K562 (cell line): ENCODE results near the gene SLC13A3. TPM values are rescaled to one million over a fixed set of nuclear protein-coding genes. Genes with fewer than 3 reads are reported as not detected.

Experiments used
- ATAC-seq: fragments of 200-7000 bp; cut with Tn5 transposase; 3 replicates; pipeline ENCODE4 v1.9.1; 2020; ENCODE audit warnings: moderate library complexity
- BruUV-seq: library from RNA; stranded (reverse); fragments of 400-500 nt; replicated peaks from 2 replicates; lab custom pipeline; 2021; lab: Mats Ljungman, UMichigan
- CTCF ChIA-PET: fragments of 300-600 bp; formaldehyde crosslinking; extraction: SDS; loops from one replicate; lab custom pipeline; 2021; ENCODE audit warnings: low intra/inter-chr PET ratio; lab: Yijun Ruan, JAX
- POLR2A ChIA-PET: fragments of 300-600, 350-650 bp; sonication (Branson Sonifier 250); formaldehyde crosslinking; extraction: SDS; loops from one replicate; lab custom pipeline; 2021; ENCODE audit warnings: antibody characterized with exemption, inconsistent platforms; lab: Yijun Ruan, JAX
- DNase-seq, 4 experiments: peaks; one replicate each; pipeline versions ENCODE4 v3.0.0 to v3.0.0-alpha.2; 2011 to 2018; ENCODE audit warnings: low spot score in 3 of 4, mixed read lengths in 3 of 4; ENCODE audit errors: extremely low read depth in 1 of 4
- FAIRE-seq: peaks from 2 replicates; lab custom pipeline; 2011; peaks lifted over from hg19 to GRCh38; lab: Jason Lieb, UNC
- H2AFZ ChIP-seq: 2 replicates; pipeline ENCODE4 v1.6.0; 2011; ENCODE audit warnings: low read depth, low read length, control low read depth, inconsistent platforms
- H3K27ac ChIP-seq: fragments of 200-600 bp; 3 replicates; pipeline ENCODE4 v1.8.0; 2011; ENCODE audit warnings: low read depth, mild to moderate bottlenecking, control low read depth, inconsistent platforms, low read length, moderate library complexity, mixed read lengths; ENCODE audit errors: extremely low read depth
- H3K27me3 ChIP-seq, 2 experiments: fragments of 300-600 bp in 1 of 2; 2 replicates in 1 of 2; 3 replicates in 1 of 2; pipeline versions ENCODE4 v1.6.0 to v1.8.0; 2011; ENCODE audit warnings: inconsistent platforms in 2 of 2, low read length in 2 of 2, mild to moderate bottlenecking in 1 of 2, mixed read lengths in 1 of 2, moderate library complexity in 1 of 2; ENCODE audit not compliant: control insufficient read depth in 2 of 2, insufficient read depth in 2 of 2
- H3K36me3 ChIP-seq: fragments of 300-600 bp; 3 replicates; pipeline ENCODE4 v1.8.0; 2011; ENCODE audit warnings: mild to moderate bottlenecking, low read length, inconsistent platforms; ENCODE audit not compliant: control insufficient read depth, insufficient read depth
- H3K4me1 ChIP-seq, 2 experiments: fragments of 200-600 bp in 1 of 2; replicated peaks in 1 of 2; 2 replicates in 1 of 2; 3 replicates in 1 of 2; pipeline versions ENCODE4 v1.5.1 to v1.8.0; 2011; ENCODE audit warnings: inconsistent platforms in 2 of 2, low read length in 2 of 2, mild to moderate bottlenecking in 1 of 2, mixed read lengths in 1 of 2, moderate library complexity in 1 of 2; ENCODE audit not compliant: control insufficient read depth in 2 of 2, insufficient read depth in 2 of 2
- H3K4me2 ChIP-seq: 2 replicates; pipeline ENCODE4 v1.6.1; 2011; ENCODE audit warnings: low read length, control low read depth, inconsistent platforms, mixed read lengths; ENCODE audit not compliant: insufficient read depth
- H3K4me3 ChIP-seq: fragments of 200-600 bp; sonication (generic), shearing (Covaris generic); 2 replicates; pipeline ENCODE4 v1.5.1; 2016; ENCODE audit warnings: control low read depth, inconsistent platforms
- H3K79me2 ChIP-seq: fragments of 200-600 bp; 3 replicates; pipeline ENCODE4 v1.8.0; 2011; ENCODE audit warnings: low read length, inconsistent platforms; ENCODE audit not compliant: control insufficient read depth, insufficient read depth
- H3K9ac ChIP-seq, 2 experiments: 2 replicates each; pipeline versions ENCODE4 v1.6.0 to v1.6.1; 2011; ENCODE audit warnings: low read depth in 2 of 2, low read length in 2 of 2, control low read depth in 1 of 2, inconsistent platforms in 1 of 2, mild to moderate bottlenecking in 1 of 2, mixed read lengths in 1 of 2; ENCODE audit not compliant: insufficient read depth in 1 of 2
- H3K9me1 ChIP-seq: one replicate; pipeline ENCODE4 v1.6.0; 2011; ENCODE audit warnings: inconsistent platforms, mild to moderate bottlenecking, low read length, moderate library complexity; ENCODE audit not compliant: control insufficient read depth, insufficient read depth
- H3K9me3 ChIP-seq: replicated peaks from 2 replicates; pipeline ENCODE4 v1.5.1; 2011; ENCODE audit warnings: low read depth, low read length, inconsistent platforms; ENCODE audit not compliant: control insufficient read depth, insufficient read depth
- H4K20me1 ChIP-seq: replicated peaks from 2 replicates; pipeline ENCODE4 v1.6.1; 2011; ENCODE audit warnings: low read length, inconsistent platforms, mixed read lengths; ENCODE audit not compliant: control insufficient read depth, insufficient read depth
- NFRKB ChIP-seq: fragments of 450-650 bp; IDR thresholded peaks from 2 replicates; pipeline ENCODE4 v1.6.1; 2016; ENCODE audit warnings: low read depth
- PHF21A ChIP-seq: fragments of 450-650 bp; IDR thresholded peaks from 2 replicates; pipeline ENCODE4 v1.6.1; 2017; ENCODE audit warnings: low read depth, borderline replicate concordance
- POLR2A ChIP-seq: fragments of 450-650 bp; conservative IDR thresholded peaks from 2 replicates; pipeline ENCODE4 v1.6.1; 2016
- TRIM24 ChIP-seq, 2 experiments: fragments of 450-650 bp; IDR thresholded peaks; 2 replicates each; pipeline ENCODE4 v1.6.1; 2016
- TRIM28 ChIP-seq: fragments of 450-650 bp; IDR thresholded peaks from 2 replicates; pipeline ENCODE4 v1.6.1; 2017
- ZNF184 ChIP-seq: sonication (generic); formaldehyde crosslinking; IDR thresholded peaks from 2 replicates; pipeline ENCODE4 v1.5.0; 2020; ENCODE audit warnings: missing genetic modification reagents
- ZNF316 ChIP-seq: fragments of 450-650 bp; IDR thresholded peaks from 2 replicates; pipeline ENCODE4 v1.6.1; 2016
- WGBS: fragments of 100-300 bp; shearing (Covaris generic); methylation state at CpG from one replicate; pipeline ENCODE4 v1.1.6; 2016; ENCODE audit warnings: low coverage, mixed read lengths; ENCODE audit not compliant: insufficient coverage; ENCODE audit errors: missing lambda C conversion rate; 5-methylcytosine and 5-hydroxymethylcytosine counted together
- in situ Hi-C: fragments of 300-500 bp; cut with MboI; formaldehyde crosslinking; loops from 4 replicates; pipeline ENCODE4 v1.15.0; 2018; ENCODE audit warnings: inconsistent platforms, mixed read lengths
- intact Hi-C: fragments of 100-400 bp; cut with micrococcal nuclease; formaldehyde crosslinking; loops from 2 replicates; pipeline ENCODE4 v1.14.2; 2022
- polyA plus RNA-seq, 8 experiments: library from polyadenylated mRNA; depleted of rRNA in 4 of 8; stranded (reverse) in 5 of 8; unstranded in 3 of 8; fragments of >200 nt; fragmentation: Nextera tagmentation in 2 of 8; fragmentation: Illumina TruSeq in 1 of 8; extraction: Ambion mirVana in 2 of 8; extraction: Trizol in 1 of 8; gene quantifications; 2 replicates each; pipeline versions ENCODE4 v1.2.1 to v1.2.3, GENCODE V29; 2011 to 2014; ENCODE audit warnings: inconsistent platforms in 1 of 8, missing spikeins in 1 of 8
- total RNA-seq, 7 experiments: library from RNA; depleted of rRNA in 6 of 7; stranded (reverse); fragments of >200 nt in 6 of 7; fragmentation: Illumina TruSeq in 2 of 7; extraction: Trizol in 2 of 7; gene quantifications; 2 replicates each; pipeline versions ENCODE4 v1.2.1 to v1.2.3, GENCODE V29; 2011 to 2021; ENCODE audit warnings: low replicate concordance in 1 of 7
- TF ChIP-seq, protein P1 (sequence below): fragments of 450-650 bp; IDR thresholded peaks from 2 replicates; pipeline ENCODE4 v1.6.1; 2017; ENCODE audit warnings: mild to moderate bottlenecking, moderate library complexity

SLC13A3 gene
- total and polyA plus RNA-seq, 9 of the 15 experiments (the other 6 are each of a cell fraction or from before 2014, with no cell fraction given) = 5.5 to 16.4 (median 8.5) TPM

DNA sequence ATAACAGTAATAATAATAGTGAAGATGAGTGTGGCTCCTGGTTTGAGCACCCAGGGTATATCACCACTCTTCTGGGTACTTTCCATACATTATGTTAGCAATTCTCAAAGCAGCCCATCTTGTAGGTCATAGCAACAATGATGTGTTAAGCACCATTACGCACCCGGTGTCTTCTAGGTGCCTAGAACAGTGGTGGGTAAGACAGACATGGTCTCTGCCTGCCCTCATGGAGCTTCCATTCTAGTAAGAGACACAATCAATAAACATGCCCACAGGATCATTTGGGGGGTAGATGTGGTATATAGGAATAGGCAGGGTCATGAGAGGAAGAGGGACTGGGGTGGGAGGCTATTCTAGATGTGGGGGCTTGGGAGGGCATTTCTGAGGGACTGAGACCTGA lies 79.8 kb downstream of the SLC13A3 start:
- no peaks in the 10 kb centered on the region for H3K36me3 ChIP-seq
- no peaks in the 10 kb centered on the region; the same call in none of the 2 replicates for H4K20me1 ChIP-seq
- no peaks in the 10 kb centered on the region for H3K9me1 ChIP-seq
- ChIA-PET CTCF (no interaction called here), POLR2A (no interaction called here)
- ATAC-seq = no peak
- H3K9me3 ChIP-seq = peaks cover 2% of the 10 kb centered on the region; the same call in 1 of the 2 replicates
- DNase-seq = no peak
- no TSS peak for BruUV-seq
- H3K4me1 ChIP-seq = peaks cover 10 to 12% of the 10 kb centered on the region in 2 experiments; a peak in 3 of 5 replicates
- in situ Hi-C loops (no loop called here), intact Hi-C loops (no loop called here)
- no peak overlapping the region for H3K9ac ChIP-seq
- FAIRE-seq = no peak
- H3K27ac ChIP-seq = no peak overlapping the region
- no peak overlapping the region for H3K4me2 ChIP-seq
- 73% methylated on average over 2 of the region's 2 CpGs for WGBS
- H3K79me2 ChIP-seq = no peaks in the 10 kb centered on the region
- TF ChIP-seq, protein P1, sequence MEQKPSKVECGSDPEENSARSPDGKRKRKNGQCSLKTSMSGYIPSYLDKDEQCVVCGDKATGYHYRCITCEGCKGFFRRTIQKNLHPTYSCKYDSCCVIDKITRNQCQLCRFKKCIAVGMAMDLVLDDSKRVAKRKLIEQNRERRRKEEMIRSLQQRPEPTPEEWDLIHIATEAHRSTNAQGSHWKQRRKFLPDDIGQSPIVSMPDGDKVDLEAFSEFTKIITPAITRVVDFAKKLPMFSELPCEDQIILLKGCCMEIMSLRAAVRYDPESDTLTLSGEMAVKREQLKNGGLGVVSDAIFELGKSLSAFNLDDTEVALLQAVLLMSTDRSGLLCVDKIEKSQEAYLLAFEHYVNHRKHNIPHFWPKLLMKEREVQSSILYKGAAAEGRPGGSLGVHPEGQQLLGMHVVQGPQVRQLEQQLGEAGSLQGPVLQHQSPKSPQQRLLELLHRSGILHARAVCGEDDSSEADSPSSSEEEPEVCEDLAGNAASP = no peak
- TF ChIP-seq TRIM28 (0 out of 2 replicates have a peak, but pooled peaks have one; percentile 52), NFRKB (no peak), POLR2A (no peak), ZNF316 (peak; percentile 80), PHF21A (no peak), ZNF184 (CRISPR knock-in tag) (no peak), TRIM24 (IDR thresholded peaks at IDR 0.05) (peak in 1 of 2 experiments; percentile 49; a peak in 1 of 4 replicates)
- TF ChIP-seq, all 486 proteins: peak for 3
- Histone ChIP-seq H2AFZ (no peak overlapping the region), H3K27me3 (no peaks in the 10 kb centered on the region), H3K4me3 (no peak overlapping the region)
